T-helper 1 cell (primary cell): ENCODE results near the gene ZNF618.

Source experiments
- DNase-seq, 5 donors: peaks; one replicate each; pipeline ENCODE4 v3.0.0-alpha.2; 2012 to 2020

ZNF618 gene

DNA sequence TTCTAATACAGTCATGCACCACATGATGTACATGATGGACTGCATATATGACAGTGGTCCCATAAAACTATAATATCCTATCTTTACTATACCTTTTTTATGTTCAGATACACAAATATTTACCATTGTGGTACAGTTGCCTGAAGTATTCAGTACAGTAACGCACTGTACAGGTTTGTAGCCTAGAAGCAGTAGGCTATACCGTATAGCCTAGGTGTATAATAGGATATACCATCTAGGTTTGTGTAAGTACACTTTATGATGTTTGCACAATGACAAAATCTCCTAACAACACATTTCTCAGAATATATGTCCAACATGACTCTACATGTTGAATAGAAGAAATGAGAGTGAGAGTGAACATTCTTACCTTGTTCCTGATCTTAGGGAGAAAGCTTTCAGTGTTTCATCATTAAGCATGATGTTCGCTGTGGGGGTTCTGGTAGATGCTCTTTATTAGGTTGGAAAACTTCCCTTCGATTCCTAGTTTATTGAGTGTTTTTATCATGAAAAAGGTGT lies 170.2 kb downstream of the ZNF618 start:
- no peak for DNase-seq

DNA sequence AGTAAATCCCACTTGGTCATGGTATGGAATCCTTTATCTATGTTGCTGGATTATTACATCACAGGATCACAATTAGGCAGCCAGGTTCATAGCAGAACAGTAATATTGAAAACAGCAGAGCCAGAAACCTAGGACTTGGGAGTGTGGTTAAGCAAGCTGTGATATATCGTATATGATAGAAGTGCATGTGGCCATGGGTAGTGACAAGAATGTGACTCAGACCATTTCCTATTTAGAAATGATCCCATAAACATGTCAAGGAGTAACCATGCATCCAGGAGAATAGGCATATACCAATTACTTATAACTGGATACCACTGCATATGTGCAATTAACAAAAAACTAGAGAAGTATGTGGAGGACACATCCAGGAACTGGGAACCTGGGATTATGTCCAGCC lies 170.8 kb downstream of the ZNF618 start:
- DNase-seq, result no peak

GRCh38 chr9:114047717-114048116 lies 171.6 kb downstream of the ZNF618 start:
- DNase-seq, result no peak

DNA sequence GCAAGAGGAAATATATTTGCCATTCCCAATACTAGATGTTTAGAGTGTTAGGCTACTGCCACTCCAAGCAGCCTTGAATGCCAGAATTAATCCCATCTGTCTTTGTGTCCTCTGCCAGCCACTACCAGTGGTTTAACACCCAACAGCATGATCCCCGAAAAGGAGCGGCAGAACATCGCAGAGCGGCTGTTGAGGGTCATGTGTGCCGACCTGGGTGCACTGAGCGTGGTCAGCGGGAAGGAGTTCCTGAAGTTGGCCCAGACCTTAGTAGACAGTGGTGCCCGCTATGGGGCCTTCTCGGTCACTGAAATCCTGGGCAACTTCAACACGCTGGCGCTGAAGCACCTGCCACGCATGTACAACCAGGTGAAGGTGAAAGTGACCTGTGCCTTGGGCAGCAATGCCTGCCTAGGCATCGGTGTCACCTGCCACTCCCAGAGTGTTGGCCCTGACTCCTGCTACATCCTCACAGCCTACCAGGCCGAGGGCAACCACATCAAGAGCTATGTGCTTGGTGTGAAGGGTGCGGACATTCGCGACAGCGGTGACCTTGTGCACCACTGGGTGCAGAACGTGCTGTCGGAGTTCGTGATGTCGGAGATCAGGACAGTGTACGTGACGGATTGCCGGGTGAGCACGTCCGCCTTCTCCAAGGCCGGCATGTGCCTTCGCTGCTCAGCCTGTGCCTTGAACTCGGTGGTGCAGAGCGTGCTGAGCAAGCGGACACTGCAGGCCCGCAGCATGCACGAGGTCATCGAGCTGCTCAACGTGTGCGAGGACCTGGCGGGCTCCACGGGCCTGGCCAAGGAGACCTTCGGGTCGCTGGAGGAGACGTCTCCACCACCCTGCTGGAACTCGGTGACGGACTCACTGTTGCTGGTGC lies 172.7 kb downstream of the ZNF618 start:
- no peak for DNase-seq

DNA sequence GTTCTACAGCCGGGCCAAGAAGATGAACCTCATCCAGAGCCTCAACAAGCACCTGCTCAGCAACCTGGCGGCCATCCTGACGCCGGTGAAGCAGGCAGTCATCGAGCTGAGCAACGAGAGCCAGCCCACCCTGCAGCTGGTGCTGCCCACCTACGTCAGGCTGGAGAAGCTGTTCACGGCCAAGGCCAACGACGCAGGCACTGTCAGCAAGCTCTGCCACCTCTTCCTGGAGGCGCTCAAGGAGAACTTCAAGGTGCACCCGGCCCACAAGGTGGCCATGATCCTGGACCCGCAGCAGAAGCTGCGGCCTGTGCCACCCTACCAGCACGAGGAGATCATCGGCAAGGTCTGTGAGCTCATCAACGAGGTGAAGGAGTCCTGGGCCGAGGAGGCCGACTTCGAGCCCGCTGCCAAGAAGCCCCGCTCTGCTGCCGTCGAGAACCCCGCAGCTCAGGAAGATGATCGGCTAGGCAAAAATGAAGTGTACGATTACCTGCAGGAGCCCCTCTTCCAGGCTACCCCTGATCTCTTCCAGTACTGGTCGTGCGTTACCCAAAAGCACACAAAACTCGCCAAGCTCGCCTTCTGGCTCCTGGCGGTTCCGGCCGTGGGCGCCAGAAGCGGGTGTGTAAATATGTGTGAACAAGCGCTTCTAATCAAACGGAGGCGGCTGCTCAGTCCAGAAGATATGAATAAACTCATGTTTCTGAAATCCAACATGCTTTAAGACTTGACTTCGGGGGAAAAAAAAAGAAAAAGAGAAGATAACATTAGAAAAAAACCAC lies 173.5 kb downstream of the ZNF618 start:
- no peak for DNase-seq

DNA sequence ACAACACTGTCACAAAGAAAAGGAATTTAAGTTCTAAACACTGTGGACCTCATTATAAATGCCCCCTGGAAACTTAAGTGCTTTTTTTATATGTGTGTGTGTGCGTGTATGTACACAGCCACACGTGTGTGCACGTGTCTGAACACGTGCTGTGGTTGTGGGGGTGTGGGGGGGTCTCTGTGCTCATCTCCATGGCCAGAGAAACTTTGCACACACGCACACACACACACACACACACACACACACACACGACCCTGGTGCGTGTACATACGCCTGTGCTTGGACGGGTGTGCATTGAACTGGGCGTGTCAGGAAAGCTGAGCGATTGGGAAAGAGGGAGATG lies 174.1 kb downstream of the ZNF618 start:
- no peak for DNase-seq

GRCh38 chr9:114050646-114051045 lies 174.5 kb downstream of the ZNF618 start:
- DNase-seq, result no peak

GRCh38 chr9:114051281-114051680 lies 175.2 kb downstream of the ZNF618 start:
- no peak for DNase-seq

GRCh38 chr9:114051706-114052105 lies 175.6 kb downstream of the ZNF618 start:
- no peak for DNase-seq

- no peak for DNase-seq
Measured at GRCh38 chr9:114053246-114054005, 177.3 kb downstream of the ZNF618 start.

GRCh38 chr9:114054191-114054690 lies 178.1 kb downstream of the ZNF618 start:
- DNase-seq, result no peak

DNA sequence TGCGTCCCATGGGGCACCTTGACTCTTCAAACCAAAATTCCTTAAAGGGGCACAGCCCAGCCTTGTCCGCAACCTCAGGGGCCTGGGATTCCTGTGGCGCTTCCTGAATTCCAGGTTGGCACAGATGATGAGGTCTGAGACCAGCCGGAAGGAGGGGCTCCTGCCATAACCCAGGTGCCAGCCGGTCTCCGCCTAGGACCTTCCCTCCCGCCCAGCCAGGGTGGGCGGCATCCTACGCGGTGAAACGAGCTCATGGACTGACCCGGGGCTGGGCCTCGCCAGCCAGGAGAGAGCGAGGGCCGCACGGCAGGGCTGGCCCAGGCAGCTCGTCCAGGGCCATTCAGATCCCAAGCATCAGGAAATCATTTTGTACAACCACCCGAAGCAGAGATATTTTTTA lies 179.0 kb downstream of the ZNF618 start:
- DNase-seq, result no peak

DNA sequence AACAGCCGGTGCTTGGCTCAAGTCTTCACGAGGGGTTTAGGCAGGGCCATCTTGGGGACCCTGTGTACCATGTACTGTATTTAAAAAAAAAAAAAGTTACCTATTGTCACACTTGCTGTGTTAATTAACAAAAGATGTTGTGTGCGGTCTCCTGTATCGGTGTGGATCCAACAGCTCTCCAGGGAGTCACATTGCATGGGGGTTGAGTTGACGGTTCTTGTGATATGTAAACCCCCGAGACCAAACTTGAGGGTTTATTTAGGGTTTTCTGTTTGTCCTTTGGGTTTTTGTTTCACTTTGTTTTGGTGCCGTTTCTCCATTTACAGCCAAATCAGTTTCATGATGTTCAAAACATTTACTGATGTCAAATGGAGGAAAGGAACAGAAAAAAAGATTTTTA lies 179.8 kb downstream of the ZNF618 start:
- no peak for DNase-seq

- DNase-seq, result no peak
Measured at GRCh38 chr9:114056527-114056926, 180.4 kb downstream of the ZNF618 start.

DNA sequence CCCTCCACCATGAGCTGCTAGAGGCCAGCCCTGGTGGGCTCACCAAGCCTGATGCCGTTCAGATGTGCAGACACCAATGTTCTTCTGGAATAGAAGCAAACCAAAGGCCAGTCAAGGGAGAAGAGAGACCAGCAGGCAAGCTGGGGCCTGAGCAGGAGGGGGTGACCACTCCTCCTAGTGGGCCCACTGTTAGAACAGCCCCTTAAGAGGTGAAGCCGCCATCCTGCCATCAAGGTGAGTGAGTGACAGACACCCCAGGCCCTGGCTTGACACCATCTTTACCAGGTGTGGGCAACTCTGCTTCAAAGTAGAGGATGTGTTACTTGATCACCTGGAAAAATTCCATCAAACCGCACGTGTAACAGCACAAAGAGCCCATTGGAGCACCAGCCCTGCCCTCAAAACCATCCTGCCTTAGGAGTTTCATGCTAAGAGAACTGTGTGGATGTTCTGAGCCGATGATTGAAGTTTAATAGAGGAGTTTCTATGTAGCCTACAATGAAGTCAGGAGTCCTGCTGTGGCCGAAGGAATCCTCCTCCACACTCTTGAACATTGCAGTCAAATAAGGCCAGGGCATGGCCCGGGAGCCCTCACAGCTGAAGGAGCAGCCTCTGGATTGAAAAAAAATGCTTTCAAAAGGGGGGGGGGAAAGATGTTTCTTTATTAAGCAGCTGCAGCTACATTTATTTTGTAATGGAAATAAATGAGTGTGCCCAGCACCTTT lies 181.2 kb downstream of the ZNF618 start:
- DNase-seq, result no peak

GRCh38 chr9:114058688-114059046 lies 182.6 kb downstream of the ZNF618 start:
- no peak for DNase-seq

DNA sequence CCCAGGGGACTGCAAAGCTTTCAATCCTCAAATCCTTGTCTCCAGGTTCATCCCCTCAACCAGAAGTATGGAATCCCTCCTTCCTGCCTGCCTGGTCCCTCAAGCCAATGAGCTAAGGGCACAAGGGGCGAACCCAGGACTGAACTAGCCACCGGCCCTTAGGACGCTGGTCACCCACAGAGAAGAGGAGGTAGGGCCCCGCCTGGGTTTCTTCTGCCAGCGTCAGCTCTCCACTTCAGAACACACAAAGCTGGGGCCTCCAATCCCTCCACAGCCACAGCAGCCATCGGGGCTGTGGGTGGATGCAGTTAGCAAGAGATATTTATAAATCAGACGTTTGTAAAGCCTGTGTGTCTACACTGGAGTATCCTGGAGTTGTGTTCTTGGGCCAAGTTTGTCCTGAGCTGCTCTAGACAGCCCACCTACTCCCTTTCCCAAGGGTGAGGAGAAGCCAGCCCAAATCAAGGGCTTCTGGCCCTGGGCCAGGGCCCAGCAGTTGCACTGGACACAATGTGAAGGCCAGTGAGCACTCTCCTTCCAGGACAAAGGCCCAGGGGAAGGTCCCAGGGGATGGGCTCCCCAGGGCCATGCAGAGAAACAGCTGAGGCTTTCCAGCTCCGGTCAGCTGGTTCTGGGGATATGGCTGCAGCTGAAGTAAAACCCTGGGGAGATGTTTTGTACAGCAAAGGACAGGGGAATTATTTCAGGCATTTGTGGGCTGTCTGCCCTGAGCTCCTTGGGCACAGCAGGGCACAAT lies 183.1 kb downstream of the ZNF618 start:
- DNase-seq, result no peak

DNA sequence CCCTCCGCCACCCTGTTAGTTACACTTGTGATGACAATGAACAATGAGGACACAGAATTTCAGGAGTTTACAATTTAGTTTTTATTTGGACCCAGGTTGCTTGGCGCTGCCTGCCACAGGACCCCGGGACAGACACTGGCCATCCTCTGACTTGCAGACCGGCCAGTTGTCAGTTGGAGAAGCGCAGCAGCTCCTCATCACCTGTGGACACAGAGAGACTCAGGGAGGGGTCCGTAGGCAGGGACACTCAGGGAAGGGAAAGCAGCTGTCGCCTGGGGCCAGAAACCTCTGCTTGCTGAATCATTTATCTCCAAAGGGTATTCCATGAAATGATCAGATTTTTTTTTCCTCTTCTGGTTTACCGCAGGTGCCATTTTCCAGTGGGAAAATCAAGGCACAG lies 184.0 kb downstream of the ZNF618 start:
- DNase-seq, result no peak

GRCh38 chr9:114060711-114061110 lies 184.6 kb downstream of the ZNF618 start:
- no peak for DNase-seq

DNA sequence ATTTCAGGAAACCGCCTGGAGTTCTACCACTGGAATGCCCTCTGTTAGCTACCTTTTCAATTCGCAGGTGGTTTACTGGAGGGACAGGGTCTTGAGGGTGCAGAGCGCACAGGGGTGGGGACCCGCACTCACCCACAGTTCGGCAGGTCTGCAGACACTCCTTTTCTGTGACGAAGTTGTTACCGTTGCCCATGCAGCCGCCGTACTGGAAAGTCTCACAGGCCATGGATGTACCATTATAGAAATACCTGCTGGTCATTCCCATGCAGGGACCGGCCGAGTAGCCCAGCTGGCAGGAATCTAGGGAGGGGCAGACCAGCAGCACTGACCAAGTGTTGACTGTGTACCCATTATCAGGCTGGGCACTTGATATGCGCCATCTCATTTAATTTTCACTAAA lies 185.2 kb downstream of the ZNF618 start:
- DNase-seq, result no peak

DNA sequence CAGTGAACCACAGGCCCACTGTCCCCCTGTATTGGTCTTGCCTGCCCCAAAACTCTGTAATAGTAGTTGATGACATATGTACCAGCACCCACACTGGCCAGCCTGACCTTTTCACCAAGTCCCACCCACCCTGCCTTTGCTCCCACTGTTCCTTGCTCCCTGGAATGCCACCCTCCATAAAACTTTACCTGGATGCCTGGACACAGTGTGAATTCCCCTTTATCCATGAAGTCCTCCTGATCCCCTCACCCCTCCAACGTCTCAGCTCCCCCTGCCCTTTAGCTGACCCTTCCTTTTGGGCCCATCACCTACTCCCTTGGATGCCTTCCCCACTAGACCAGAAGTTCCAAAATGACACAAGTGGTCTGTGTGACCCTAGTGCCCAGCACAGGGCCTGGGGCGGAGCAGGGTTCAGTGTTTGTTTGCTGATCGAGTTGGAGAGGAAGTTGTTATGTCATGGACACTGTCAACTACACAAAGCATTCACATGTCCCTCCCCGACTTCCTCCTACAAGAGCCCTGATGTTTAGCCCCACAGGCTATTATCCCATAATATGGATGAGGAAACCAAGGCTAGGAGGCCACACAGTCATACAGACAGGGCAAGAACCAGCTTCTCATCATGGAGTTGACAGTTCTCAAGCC lies 185.8 kb downstream of the ZNF618 start:
- no peak for DNase-seq
